Esophagus squamous epithelium (tissue), 5 donors: ENCODE data around the gene DCBLD1. TPM values are rescaled to one million over a fixed set of nuclear protein-coding genes. Genes with fewer than 3 reads are reported as not detected.
"Not testable (repeated sequence)": the region's sequence is repeated elsewhere in the genome, so short reads cannot be mapped to it uniquely, and the experiment has no call there.

ENCODE experiments used
- DNase-seq: peaks from one replicate; lab custom pipeline; 2025; lab: John Stamatoyannopoulos, UW
- H3K27ac ChIP-seq, 4 donors: fragments of 200-600 bp; sonication (generic); one replicate each; pipeline ENCODE4 v1.5.1; 2016 to 2019; ENCODE audit warnings: mild to moderate bottlenecking in 1 of 4
- H3K27me3 ChIP-seq, 4 donors: fragments of 200-600 bp; sonication (generic); 1 replicate in 3 of 4; 2 replicates in 1 of 4; pipeline versions ENCODE4 v1.5.1 to v1.6.0; 2017 to 2021; ENCODE audit warnings: antibody characterized with exemption in 1 of 4
- H3K36me3 ChIP-seq, 3 donors: fragments of 200-600 bp; sonication (generic); one replicate each; pipeline ENCODE4 v1.5.1; 2016 to 2019
- H3K4me1 ChIP-seq, 3 donors: fragments of 200-600 bp; sonication (generic); one replicate each; pipeline ENCODE4 v1.5.1; 2017 to 2019
- H3K4me3 ChIP-seq, 4 donors: fragments of 200-600 bp; sonication (generic); 1 replicate in 3 of 4; 2 replicates in 1 of 4; pipeline ENCODE4 v1.5.1; 2016 to 2019; ENCODE audit warnings: mild to moderate bottlenecking in 2 of 4, moderate library complexity in 1 of 4
- H3K9me3 ChIP-seq, 3 donors: fragments of 200-600 bp; sonication (generic); one replicate each; pipeline ENCODE4 v1.5.1; 2016 to 2019
- POLR2A ChIP-seq, 4 donors: fragments of 450-650 bp; IDR thresholded peaks; one replicate each; pipeline ENCODE4 v1.6.1; 2017; ENCODE audit warnings: antibody characterized with exemption in 4 of 4, mild to moderate bottlenecking in 4 of 4, moderate library complexity in 3 of 4
- WGBS, 2 donors: methylation state at CpG; one replicate each; pipeline ENCODE4 v1.1.5; 2018; 5-methylcytosine and 5-hydroxymethylcytosine counted together
- intact Hi-C: fragments of 100-400 bp; cut with DNase I; formaldehyde crosslinking; loops from one replicate; pipeline ENCODE4 v1.15.0; 2022
- total RNA-seq, 4 donors: library from RNA; depleted of rRNA; stranded (reverse); fragments of >200 nt; gene quantifications; one replicate each; pipeline ENCODE4 v1.1.0, GENCODE V29; 2016
- TF ChIP-seq, protein P1 (sequence below), 6 experiments: fragments of 450-650 bp in 4 of 6; fragments of 200-600 bp in 2 of 6; sonication (generic) in 2 of 6; IDR thresholded peaks; one replicate each; pipeline ENCODE4 v1.5.1; 2016 to 2019; ENCODE audit warnings: antibody characterized with exemption in 6 of 6, mild to moderate bottlenecking in 4 of 6, moderate library complexity in 4 of 6
- donor health status: DM: yes; HTN: yes; CAD: no.

Gene DCBLD1
- total RNA-seq, 4 donors from 2014 or later: 6.7 to 19.1 (median 10.8) TPM

DNA sequence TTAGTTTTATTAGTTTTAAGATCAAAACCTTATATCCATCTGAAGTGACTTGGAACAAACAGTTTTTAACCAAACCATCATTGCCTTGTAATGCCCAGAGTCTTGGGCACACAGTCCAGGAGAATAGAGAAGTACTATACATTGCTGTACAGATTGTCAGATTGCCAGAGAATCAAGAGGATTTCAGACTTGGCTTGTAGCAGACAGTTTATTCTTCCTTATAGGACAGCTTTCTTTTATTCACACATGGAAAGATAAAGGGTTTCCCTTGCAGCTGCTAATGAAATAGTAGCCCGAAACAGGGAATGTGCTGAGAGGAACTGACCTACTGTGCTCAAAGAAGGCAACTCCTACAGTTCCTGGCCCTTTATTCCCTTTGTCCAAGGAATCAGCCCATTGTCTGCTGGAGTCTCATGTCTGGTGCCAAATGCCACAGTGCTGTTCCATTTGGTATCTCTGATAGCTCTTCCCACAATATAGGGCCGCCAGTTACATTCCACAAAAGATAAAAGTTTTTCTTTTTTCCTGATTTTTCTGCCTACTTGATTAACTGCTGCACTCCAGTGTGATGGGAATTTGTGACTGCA lies 30.6 kb downstream of the DCBLD1 start:
- Histone ChIP-seq H3K36me3 (peaks cover 0 to 8% (median 0%) of the 10 kb centered on the region in 3 donors), H3K27ac (no peak overlapping the region), H3K27me3 (no peaks in the 10 kb centered on the region), H3K4me3 (no peak overlapping the region), H3K9me3 (no peaks in the 10 kb centered on the region), H3K4me1 (no peaks in the 10 kb centered on the region)
- TF ChIP-seq, protein P1, sequence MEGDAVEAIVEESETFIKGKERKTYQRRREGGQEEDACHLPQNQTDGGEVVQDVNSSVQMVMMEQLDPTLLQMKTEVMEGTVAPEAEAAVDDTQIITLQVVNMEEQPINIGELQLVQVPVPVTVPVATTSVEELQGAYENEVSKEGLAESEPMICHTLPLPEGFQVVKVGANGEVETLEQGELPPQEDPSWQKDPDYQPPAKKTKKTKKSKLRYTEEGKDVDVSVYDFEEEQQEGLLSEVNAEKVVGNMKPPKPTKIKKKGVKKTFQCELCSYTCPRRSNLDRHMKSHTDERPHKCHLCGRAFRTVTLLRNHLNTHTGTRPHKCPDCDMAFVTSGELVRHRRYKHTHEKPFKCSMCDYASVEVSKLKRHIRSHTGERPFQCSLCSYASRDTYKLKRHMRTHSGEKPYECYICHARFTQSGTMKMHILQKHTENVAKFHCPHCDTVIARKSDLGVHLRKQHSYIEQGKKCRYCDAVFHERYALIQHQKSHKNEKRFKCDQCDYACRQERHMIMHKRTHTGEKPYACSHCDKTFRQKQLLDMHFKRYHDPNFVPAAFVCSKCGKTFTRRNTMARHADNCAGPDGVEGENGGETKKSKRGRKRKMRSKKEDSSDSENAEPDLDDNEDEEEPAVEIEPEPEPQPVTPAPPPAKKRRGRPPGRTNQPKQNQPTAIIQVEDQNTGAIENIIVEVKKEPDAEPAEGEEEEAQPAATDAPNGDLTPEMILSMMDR (IDR thresholded peaks at IDR 0.05): no peak
- TF ChIP-seq POLR2A (IDR thresholded peaks at IDR 0.05): no peak
- 50 to 60% methylated on average over 2 of the region's 2 CpGs for WGBS, 2 donors
- DNase-seq: no peak
- intact Hi-C loops: no loop called here

DNA sequence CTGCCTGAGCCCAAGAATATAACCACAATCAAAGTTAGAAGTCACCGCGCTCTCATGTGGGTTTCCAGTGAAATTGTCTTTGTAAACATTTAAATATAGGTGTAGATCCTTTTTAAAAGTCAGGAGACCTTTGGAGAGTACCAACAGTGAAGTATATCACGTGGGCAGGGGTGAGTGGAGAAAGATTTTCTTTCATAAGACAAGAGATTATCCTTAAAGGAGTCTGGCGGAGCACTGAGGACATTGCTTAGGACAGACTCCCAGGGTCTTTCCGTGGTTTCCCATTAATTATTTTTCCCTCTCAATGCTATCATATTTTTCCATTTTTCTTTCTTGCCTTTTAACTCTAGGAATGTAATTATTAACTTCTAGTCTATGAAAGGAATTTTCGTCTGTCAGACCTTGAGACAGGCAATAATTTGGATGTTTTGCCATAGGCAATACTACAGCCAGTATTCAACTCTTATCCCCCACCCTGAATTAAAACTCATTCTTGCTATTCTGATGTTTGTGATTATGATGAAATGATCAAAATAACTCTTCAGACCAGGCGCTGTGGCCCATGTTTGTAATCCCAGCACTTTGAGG lies 31.4 kb downstream of the DCBLD1 start:
- H3K4me3 ChIP-seq: no peak overlapping the region
- no peak overlapping the region for H3K27ac ChIP-seq
- no peaks in the 10 kb centered on the region for H3K4me1 ChIP-seq
- peaks cover 0 to 8% (median 0%) of the 10 kb centered on the region in 3 donors for H3K36me3 ChIP-seq
- no peaks in the 10 kb centered on the region for H3K27me3 ChIP-seq
- DNase-seq: no peak
- intact Hi-C loops: no loop called here
- no peaks in the 10 kb centered on the region for H3K9me3 ChIP-seq
- TF ChIP-seq, protein P1 (IDR thresholded peaks at IDR 0.05): no peak
- TF ChIP-seq POLR2A (IDR thresholded peaks at IDR 0.05): no peak
- WGBS, 2 donors: 84% methylated on average over 7 of the region's 7 CpGs

DNA sequence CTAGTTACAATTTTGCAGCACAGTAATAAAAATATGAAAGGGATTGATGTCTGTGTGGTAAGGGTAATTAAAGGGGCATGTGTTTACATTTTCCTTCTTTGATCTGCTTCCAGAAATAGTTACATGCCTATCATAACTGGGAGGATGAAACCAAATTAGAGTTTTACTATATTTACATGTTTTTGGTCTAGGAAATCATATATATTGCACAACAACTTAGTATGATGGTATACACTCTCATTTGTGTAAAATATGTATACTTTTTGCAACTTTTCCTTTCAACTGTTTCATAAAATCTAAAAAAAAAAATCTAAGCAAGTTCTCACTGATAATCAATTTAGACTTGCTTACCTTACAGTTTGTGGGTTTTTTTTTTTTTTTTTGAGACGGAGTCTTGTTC lies 32.2 kb downstream of the DCBLD1 start:
- TF ChIP-seq POLR2A (IDR thresholded peaks at IDR 0.05): no peak
- TF ChIP-seq, protein P1 (IDR thresholded peaks at IDR 0.05): no peak
- Histone ChIP-seq H3K9me3 (no peaks in the 10 kb centered on the region), H3K4me3 (no peak overlapping the region), H3K36me3 (peaks cover 0 to 8% (median 0%) of the 10 kb centered on the region in 3 donors), H3K27ac (no peak overlapping the region), H3K4me1 (no peaks in the 10 kb centered on the region), H3K27me3 (no peaks in the 10 kb centered on the region)
- intact Hi-C loops: no loop called here
- no peak for DNase-seq
- 73 to 87% methylated on average over 1 of the region's 1 CpG for WGBS, 2 donors

DNA sequence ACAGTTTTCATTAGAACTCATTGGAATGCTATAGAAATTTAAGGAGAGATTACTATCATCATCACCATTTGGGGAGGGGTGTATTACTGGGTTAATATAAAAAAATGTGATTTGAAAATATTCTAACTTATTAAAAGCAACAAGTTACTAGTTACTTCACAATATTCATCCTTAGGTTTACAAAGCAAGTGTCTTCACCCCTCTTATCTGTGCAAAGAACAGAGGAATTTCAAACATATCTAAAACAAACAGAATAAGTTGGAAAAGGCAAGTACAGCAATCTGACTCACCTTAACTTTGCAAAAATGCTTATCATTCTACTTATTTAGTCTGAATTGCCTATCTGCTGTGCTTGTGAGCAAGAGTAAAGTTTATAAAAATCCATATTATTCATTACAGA lies 32.9 kb downstream of the DCBLD1 start:
- no peak for TF ChIP-seq POLR2A (IDR thresholded peaks at IDR 0.05)
- TF ChIP-seq, protein P1 (IDR thresholded peaks at IDR 0.05): no peak
- intact Hi-C loops: no loop called here
- Histone ChIP-seq H3K4me3 (no peak overlapping the region), H3K27ac (no peak overlapping the region), H3K36me3 (peaks cover 0 to 8% (median 0%) of the 10 kb centered on the region in 3 donors), H3K27me3 (no peaks in the 10 kb centered on the region), H3K4me1 (no peaks in the 10 kb centered on the region), H3K9me3 (no peaks in the 10 kb centered on the region)
- no peak for DNase-seq

DNA sequence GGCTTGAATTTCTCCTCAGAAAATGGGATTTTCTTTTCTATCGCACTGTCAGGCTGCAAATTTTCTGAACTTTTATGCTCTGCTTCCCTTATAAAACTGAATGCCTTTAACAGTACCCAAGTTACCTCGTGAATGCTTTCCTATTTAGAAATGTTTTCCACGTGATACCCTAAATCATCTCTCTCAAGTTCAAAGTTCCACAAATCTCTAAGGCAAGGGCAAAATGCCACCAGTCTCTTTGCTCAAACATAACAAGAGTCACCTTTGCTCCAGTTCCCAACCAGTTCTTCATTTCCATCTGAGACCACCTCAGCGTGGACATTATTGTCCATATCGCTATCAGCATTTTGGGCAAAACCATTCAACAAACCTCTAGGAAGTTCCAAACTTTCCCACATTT lies 35.5 kb downstream of the DCBLD1 start:
- 94% methylated on average over 5 of the region's 5 CpGs for WGBS, 2 donors
- H3K4me1 ChIP-seq, intact Hi-C loops, H3K4me3 ChIP-seq, H3K27me3 ChIP-seq, H3K27ac ChIP-seq, DNase-seq, H3K9me3 ChIP-seq, H3K36me3 ChIP-seq: not testable (repeated sequence)
